HS-27A (cell line): ENCODE data around the gene LMNTD1.
"Not testable (repeated sequence)": the region's sequence is repeated elsewhere in the genome, so short reads cannot be mapped to it uniquely, and the experiment has no call there.

Experiments
- DNase-seq: peaks from one replicate; pipeline ENCODE4 v3.0.0-alpha.2; 2012; ENCODE audit warnings: low read depth, missing footprints

The LMNTD1 gene

GRCh38 chr12:25433024-25433423 is 120.1 kb downstream of the LMNTD1 start:
- DNase-seq = no peak

- no peak for DNase-seq
Observed at GRCh38 chr12:25427337-25428249, 125.5 kb downstream of the LMNTD1 start.

- not testable (repeated sequence) for DNase-seq
Observed at GRCh38 chr12:25426821-25427220, 126.3 kb downstream of the LMNTD1 start.
